Fibroblast of skin of right quadriceps (primary cell): ENCODE results near the gene CTRB2.

Experiments used
- DNase-seq: peaks from one replicate; pipeline ENCODE4 v3.0.0-alpha.2; 2013

CTRB2 gene

DNA sequence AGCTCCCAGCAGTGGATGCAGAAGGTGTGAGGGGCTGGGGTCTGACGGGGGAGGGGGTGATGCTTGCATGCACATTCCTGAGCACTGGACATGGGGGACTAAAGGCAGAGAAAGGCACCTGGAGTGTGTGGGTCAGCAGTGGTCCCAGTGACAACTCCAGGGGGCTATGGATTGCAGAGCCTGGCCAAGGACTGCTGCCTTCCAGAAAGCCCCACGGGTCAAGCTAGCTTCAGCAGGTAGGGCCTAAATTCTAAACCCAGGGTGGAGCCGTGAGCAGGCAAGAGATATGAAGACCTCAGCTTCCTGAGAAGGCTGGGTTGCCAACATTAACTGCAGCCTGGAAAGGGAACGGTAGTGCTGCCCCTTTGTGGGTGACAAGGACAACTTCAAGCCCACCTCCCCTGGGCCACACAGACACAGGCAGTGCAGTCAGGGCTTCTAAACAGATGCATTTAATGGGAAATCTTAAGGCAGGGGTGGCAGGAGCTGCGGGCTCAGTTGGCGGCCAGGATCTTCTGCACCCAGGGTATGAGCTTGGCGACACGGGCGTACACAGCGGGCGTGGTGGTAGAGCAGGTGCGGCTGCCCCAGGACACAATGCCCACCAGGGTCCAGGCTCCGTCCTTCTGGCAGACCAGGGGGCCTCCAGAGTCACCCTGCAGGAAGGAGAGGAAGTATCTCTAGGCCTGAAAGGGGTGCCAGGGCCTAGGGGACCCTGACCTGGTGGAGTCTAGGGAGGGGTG, 3.1 kb downstream of the CTRB2 start:
- no peak for DNase-seq

DNA sequence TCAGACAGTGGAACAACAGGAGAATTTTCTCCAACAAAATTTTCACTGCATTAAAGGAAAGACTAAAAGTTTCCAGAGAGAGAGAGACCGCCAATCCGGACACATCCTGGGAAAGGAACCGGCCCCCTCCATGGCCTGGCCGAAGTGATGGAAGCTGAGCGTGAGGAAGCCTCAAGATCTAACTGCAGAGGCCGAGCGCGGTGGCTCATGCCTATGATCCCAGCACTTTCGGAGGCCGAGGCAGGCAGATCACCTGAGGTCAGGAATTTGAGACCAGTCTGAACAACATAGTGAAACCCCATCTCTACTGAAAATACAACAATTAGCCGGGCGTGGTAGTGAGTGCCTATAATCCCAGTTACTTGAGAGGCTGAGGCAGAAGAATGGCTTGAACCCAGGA, 3.9 kb downstream of the CTRB2 start:
- DNase-seq, result no peak

DNA sequence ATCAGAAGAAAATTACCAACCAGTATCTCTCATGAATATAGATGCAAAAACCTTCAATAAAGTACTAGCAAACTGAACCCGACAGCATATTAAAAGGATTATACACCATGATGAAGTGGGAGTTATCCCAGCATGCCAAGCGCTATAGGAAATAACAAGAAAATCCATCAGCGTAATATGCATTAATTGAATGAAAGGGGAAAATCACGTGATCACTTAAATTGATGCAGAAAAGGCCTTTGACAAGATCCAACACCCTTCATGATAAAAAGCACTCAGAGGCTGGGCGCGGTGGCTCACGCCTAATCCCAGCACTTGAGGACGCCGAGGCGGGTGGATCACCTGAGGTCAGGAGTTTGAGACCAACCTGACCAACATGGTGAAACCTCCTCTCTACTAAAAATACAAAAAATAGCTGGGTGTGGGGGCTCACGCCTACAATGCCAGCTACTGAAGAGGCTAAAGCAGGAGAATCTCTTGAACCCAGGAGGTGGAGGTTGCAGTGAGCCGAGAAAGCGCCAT, 4.8 kb downstream of the CTRB2 start:
- DNase-seq, result no peak

DNA sequence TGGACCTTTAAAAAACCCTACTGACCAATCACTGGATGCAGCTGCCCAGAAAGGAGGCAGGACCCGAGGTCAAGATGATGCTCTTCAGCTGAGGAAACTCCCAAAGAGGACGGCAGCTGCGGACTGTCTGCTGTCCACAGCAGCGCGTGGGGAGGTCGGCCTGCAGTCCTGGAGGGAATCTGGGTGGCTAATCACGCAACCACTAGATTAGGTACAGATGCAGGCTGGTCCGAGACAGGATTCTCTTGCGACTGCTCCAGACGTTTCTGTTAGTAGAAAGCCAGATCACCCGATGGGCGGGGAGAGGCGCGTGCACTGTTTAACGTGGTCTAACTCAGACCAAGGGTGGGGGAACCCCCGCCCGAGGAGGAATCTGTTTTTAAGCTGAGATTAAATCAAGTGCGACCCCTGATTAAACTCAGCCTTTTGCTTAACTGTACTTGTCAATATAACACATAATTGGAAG, 8.8 kb downstream of the CTRB2 start:
- DNase-seq, result peak; percentile 12

DNA sequence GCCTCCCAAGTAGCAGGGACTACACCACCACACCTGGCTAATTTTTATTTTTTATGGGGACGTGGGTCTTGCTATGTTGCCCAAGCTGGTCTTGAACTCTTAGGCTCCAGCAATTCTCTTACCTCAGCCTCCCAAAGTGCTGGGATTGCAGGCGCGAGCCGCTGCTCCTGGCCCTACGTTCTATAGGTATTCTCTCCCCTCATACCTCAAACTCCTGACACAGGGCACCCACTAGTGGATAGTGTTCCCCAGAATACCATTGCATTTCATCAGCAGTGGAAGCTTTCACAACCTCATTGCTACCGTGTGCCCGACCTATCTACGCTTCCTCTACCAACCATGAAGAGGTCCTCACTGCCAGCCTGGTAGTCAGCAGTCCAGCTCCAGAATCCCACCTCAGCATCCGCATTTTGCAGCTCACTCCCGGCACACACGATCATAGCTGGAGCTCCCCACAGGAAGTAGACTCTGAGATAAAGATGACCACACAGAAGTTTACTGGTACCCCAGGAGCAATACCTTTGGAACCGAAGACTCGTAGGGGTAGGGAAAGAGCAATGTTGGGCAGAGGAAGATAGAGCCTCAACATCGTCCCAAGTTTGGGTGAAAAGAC, 9.3 kb downstream of the CTRB2 start:
- no peak for DNase-seq

DNA sequence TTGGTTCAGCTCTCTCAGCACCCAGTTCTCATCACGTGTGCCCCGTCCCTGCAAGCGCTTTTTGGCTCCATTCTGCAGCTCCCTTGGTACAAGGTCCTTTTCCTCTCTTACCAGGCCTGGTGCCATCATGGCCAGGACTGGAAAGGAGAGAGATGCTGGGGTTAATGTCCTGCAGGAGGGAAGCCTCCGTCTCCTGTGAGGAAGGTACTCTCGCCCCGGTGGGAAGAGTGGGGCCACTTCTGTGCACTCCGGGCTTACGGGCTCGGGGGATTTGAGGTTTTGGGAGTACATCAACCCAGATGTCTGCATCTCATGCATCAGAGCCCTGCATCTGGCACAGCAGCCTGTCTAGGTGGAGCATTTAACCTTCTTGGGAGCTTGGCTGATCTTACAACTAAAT, 10.1 kb downstream of the CTRB2 start:
- DNase-seq, result no peak

DNA sequence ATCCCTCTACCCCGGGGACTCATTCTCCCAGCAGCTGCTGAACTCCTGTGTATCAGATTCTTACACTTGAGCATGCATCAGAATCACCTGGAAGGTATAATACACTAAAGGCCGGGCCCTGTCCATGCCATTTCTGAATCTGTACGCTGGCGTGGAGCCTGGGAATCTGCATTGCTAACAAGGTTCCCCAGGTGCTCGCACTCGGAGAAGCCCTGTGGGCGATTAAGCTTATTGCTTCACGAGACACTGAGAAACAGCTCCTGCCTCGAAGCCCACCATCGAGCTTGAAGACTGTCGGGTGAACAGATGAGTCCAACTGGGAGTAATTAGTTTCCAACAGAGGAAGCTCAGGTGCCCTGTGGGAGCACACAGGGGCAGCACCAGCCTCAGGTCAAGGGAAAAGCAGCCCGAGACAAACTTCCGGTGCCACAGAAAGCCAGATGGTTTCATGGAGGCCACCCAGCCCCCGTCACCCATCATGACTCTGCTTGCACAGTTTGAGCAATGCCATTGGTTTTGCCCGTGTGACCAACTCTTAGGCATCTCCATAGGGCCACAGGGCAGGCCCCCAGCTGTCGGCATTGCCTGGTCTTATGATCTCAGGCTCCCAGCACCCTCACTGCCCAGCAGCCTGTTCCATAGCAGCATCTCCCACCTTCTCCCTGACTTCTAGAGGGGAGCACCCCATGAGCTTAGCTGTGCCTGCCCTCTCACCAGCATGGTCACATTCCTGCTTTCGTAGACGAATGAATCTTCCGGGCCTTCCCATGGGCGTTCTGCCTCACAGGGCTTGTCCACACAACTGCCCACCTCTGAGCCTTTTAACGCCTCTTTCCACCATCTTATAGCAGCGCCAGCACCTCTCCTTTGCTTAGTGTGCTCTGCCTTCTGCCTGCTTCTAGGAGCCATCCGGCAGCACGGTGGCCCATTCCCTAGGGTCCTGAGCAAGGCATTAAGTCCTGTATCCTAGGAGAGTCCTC, 10.9 kb downstream of the CTRB2 start:
- no peak for DNase-seq

DNA sequence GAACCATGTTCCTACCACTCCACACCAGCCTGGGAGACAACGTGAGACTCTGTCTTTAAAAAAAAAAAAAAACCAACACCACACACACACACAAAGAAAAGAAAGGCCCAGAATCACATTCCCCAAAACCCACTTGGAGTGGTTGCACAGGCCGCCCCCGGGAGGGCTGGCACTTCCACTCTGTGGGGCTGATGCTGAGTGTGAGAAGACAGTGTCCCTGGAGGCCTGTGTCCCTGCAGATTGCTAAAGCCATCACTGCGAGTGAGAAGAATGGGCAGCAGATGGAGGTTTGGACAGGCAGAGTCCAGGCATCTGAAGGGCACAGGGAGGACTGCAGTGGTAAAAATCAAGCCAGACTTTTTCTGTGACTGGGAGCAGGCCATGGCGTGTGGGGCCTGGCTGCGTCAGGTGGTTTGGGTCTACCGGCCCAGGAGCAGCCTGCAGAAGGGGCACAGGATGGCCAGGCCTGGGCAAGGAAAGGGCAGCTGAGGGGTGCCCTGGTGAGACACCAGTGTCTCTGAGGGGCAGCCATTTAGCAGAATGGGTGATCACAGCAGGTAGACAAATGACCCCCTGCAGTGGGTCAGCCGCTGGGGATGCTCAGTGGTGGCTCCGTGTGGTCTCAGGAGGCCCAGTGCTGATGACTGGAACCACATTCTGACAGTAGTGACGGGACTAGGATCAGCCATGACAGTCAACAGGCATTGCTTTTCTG, 13.1 kb downstream of the CTRB2 start:
- DNase-seq, result no peak

DNA sequence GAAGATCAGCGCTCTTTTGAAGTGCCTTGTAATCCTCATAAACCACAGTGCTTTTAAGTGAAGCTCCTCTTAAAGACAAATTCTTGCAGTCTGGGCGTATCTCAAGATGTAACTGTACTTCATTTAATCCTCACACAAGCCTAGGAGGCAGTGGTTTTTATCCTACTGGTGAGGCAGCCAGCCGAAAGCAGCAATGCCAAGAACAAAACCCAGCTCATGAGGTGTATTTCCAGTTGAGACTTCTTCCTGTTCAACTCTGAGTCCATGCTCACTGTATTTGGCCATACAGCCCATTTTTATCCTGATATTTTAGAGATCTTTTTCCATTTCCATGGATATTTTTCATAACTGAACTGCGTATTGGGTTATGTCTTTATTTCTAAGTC, 13.7 kb downstream of the CTRB2 start:
- DNase-seq, result no peak

DNA sequence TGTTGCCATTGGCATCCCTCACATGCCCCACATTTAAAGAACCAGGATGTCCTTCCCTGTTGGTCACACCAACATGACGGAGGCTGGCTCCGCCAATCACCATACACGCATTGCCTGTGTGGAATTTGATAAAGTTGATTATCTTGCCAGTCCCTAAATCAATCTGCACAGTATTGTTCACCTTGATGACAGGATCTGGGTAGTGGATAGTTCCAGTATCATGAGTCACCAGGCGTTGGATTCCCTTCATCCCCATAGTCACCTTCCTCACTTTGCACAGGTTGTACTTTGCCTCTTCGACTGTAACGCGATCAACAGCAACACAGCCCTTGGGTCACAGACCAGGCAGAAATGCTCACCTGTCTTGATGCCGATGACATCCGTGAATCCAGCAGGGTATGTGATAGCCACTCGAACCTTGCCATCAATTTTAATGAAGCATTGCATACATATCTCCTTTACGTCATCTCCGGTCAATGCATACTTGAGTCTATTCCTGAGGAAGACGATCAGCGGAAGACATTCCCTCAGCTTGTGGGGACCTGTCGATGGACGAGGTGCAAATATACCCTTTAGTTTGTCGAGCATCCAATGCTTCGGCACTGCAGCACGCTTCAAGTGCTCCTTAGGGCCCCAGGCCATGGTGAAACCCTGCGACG, 14.2 kb downstream of the CTRB2 start:
- DNase-seq, result no peak

DNA sequence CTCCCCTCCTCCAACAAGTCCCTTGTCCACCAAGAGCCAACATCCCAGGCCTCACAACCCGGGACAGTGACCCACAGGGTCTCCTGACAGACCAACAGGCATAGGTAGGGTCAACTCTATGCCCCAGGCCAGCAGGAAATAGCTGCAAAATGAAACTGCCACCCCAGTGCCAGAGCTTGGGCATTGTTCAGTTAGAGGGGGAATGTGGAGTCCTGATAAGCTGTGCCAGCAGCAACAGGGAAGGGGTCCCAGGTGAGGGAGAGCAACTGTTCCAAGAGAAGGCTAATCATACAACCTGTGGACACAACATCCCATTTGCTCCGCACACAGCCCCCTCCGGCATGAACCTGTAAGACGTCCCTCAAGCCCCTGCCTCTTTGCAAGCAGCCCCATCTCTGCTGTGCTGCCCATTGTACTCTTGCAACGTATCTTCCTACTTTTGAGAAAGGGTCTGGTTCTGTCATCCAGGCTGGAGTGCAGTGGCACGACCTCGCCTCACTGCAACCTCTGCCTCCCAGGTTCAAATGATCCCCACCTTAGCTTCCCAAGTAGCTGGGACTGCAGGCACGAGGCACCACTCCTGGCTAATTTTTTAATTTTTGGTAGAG, 17.2 kb downstream of the CTRB2 start:
- no peak for DNase-seq

DNA sequence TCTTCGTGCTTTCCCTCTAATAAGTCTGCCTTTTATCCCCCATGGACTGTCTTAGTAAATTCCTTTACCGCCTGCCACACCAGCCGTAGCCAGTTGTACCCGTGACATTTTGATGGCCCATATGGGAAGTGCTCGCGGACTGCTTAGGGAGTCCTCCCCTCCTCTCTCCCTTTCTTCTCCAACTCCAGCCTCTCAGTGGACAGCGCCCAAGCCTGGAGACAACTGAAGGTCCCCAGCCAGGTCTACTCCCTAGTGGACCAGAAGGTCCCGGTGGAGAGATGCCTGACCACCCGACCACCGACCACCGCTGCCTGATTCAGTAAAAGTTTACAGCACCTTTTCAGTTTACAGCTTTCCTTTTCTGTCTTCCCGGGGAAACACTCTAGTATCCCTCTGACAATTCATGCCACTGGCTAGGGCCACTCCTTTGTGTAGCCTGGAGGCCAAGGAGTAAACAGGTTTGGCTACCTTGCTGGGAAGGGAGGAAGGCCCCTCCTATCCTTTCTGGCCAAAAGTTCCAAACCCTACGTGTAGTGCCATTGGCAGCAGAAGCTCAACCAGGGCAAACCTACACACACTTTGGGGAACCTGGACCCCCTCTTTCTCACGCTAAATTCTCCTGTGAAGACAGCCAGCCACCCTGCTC, 18.0 kb downstream of the CTRB2 start:
- no peak for DNase-seq

DNA sequence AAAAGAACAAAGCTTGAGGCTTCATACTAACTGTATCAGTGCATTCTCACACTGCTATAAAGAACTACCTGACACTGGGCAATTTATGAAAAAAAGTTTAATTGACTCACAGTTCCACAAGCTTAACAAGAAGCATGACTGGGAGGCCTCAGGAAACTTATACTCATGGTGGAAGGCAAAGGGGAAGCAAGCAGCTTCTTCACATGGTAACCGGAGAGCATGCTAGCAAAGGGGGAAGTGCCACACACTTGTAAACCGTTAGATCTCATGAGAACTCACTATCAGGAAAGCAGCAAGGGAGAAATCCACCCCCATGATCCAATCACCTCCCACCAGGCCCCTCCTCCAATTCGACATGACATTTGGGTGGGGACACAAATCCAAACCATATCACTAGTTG, 25.3 kb downstream of the CTRB2 start:
- no peak for DNase-seq

DNA sequence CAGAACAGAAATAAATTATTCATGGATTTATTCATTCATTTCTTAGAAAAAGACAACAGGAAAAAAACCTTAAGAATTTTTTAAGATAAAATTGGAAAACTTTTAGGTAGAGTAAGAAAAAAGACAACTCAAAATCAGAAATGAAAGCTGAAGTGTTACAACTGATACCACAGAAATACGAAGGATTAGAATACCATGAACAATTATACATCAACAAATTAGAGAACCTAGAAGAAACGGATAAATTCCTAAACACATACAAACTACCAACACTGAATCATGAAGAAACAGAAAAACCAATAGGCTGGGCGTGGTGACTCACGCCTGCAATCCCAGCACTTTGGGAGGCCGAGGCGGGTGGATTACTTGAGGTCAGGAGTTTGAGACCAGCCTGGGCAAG, 27.8 kb downstream of the CTRB2 start:
- no peak for DNase-seq

DNA sequence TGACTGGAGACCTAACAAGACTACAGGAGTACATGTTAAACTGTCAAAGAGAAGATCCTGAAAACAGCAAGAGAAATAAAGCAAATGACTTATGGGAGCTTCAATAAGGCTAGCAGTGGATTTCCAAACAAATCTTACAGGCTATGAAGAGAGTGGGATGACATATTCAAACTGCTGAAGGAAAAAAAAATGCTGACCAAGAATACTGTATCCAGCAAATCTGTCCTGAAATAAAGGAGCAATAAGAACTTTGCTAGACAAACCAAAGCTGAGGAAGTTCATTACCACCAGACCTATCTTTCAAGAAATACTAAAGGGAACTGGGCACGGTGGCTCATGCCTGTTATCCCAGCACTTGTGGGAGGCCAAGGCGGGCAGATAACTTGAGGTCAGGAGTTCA, 30.0 kb downstream of the CTRB2 start:
- DNase-seq, result no peak

DNA sequence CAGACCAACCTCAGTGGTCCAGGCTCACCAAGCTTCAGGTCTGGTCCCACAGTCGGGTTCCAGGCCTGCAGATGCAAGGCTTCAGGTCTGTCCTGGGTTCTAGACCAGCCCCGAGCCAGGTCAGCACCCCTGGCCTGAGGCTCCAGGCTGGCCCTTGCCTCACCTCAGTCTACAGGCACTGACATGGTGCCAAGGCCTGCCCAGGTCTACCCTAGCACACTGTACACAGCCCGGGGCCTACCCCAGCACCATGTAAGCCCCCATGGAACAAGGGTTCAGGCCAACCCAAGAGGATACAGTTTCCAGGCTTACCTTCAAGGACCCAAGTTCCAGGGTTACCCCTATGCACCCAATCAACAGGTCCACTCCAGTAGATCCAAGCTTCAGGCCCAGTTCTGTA, 31.9 kb downstream of the CTRB2 start:
- DNase-seq, result no peak

DNA sequence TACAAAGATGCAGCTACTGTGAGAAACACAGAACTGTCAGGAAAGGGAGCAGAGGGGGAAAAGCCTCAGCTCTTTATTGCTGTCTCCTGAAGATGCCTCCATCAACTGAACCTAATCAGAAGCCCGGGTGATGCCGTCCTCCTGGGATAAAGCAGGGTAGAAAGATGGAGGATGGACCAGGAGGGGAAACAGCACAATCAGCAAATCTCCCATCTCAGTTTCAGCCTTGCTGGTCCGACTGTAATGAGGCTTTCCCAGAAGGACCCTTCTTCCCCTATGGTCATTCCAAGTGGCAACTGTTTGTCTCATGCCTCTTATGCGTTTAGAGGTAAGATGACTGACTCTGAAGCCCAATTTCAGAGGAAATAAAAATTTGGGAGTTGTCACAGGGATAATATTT, 34.4 kb downstream of the CTRB2 start:
- no peak for DNase-seq

DNA sequence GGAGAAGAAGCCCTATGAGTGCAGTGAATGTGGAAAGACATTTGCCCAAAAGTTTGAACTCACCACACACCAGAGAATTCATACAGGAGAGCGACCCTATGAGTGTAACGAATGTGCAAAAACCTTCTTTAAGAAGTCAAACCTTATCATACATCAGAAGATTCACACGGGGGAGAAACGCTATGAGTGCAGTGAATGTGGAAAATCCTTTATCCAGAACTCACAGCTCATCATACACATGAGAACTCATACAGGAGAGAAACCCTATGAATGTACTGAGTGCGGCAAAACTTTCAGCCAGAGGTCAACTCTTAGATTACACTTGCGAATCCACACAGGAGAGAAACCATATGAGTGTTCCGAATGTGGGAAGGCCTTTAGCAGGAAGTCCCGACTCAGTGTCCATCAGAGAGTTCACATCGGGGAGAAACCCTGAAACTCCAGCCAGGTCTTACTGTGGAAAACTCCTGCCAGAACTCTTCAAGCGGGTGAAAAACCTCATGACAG, 37.0 kb downstream of the CTRB2 start:
- no peak for DNase-seq

DNA sequence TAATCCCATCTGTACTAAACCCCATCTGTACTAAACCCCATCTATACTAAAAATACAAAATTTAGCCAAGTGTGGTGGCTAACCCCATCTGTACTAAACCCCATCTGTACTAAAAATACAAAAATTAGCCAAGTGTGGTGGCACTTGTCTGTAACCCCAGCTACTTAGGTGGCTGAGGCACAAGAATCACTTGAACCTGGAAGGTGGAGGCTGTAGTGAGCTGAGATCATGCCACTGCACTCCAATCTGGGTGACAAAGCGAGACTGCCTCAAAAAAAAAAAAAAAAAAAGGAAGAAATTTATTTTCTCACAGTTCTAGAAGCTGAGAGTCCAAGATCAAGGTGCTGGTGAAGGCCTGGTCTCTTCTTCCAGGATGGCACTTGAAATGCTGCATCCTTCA, 46.6 kb downstream of the CTRB2 start:
- DNase-seq, result no peak
